NCI-H1694 (cell line): ENCODE data around the gene FLNB.

ENCODE experiments used
- DNase-seq: peaks from one replicate; lab custom pipeline; 2025; lab: John Stamatoyannopoulos, UW

The FLNB gene

GRCh38 chr3:58106640-58107039 is 98.4 kb downstream of the FLNB start:
- no peak for DNase-seq

- DNase-seq, result no peak
Measured at GRCh38 chr3:58107597-58107996, 99.4 kb downstream of the FLNB start.

- DNase-seq, result no peak
Measured at GRCh38 chr3:58109752-58110151, 101.5 kb downstream of the FLNB start.

GRCh38 chr3:58111513-58112184 is 103.4 kb downstream of the FLNB start:
- DNase-seq, result no peak

GRCh38 chr3:58112185-58112535 is 103.9 kb downstream of the FLNB start:
- DNase-seq, result no peak

- DNase-seq, result no peak
Measured at GRCh38 chr3:58115175-58115574, 107.0 kb downstream of the FLNB start.

- no peak for DNase-seq
Measured at GRCh38 chr3:58116161-58116955, 108.1 kb downstream of the FLNB start.

GRCh38 chr3:58116985-58117384 is 108.8 kb downstream of the FLNB start:
- DNase-seq, result no peak

- DNase-seq, result no peak
Measured at GRCh38 chr3:58117561-58118181, 109.4 kb downstream of the FLNB start.

GRCh38 chr3:58119186-58119585 is 111.0 kb downstream of the FLNB start:
- DNase-seq, result no peak

- DNase-seq, result no peak
Measured at GRCh38 chr3:58120075-58120812, 112.0 kb downstream of the FLNB start.

- DNase-seq, result no peak
Measured at GRCh38 chr3:58121183-58121582, 113.0 kb downstream of the FLNB start.

GRCh38 chr3:58122936-58123700 is 114.9 kb downstream of the FLNB start:
- no peak for DNase-seq

- DNase-seq, result no peak
Measured at GRCh38 chr3:58124387-58124786, 116.2 kb downstream of the FLNB start.

- DNase-seq, result no peak
Measured at GRCh38 chr3:58129041-58129770, 121.0 kb downstream of the FLNB start.

- no peak for DNase-seq
Measured at GRCh38 chr3:58130591-58130990, 122.4 kb downstream of the FLNB start.

- no peak for DNase-seq
Measured at GRCh38 chr3:58131101-58131825, 123.0 kb downstream of the FLNB start.

GRCh38 chr3:58132850-58133249 is 124.6 kb downstream of the FLNB start:
- no peak for DNase-seq

GRCh38 chr3:58134468-58134867 is 126.2 kb downstream of the FLNB start:
- DNase-seq, result no peak
